Calu3 (cell line): ENCODE data around the gene TRIM33. TPM values are rescaled to one million over a fixed set of nuclear protein-coding genes. Genes with fewer than 3 reads are reported as not detected.

Experiments used
- BruUV-seq: library from RNA; stranded (reverse); fragments of 400-500 nt; replicated peaks from 2 replicates; lab custom pipeline; 2021; lab: Mats Ljungman, UMichigan
- CTCF ChIA-PET: fragments of 300-600 bp; sonication (Branson Sonifier 250); formaldehyde crosslinking; loops from one replicate; lab custom pipeline; 2022; ENCODE audit warnings: antibody characterized with exemption; lab: Charles Lee
- DNase-seq: peaks from one replicate; pipeline ENCODE4 v3.0.0; 2022
- H3K27ac Mint-ChIP-seq: one replicate; pipeline ENCODE4 v1.8.0; 2022; ENCODE audit warnings: mixed read lengths; ENCODE audit not compliant: unreplicated experiment
- H3K27me3 Mint-ChIP-seq: one replicate; pipeline ENCODE4 v1.8.0; 2022; ENCODE audit warnings: mixed read lengths; ENCODE audit not compliant: unreplicated experiment
- H3K36me3 Mint-ChIP-seq: one replicate; pipeline ENCODE4 v1.8.0; 2022; ENCODE audit warnings: mild to moderate bottlenecking, moderate library complexity, mixed read lengths; ENCODE audit not compliant: insufficient read depth, unreplicated experiment
- H3K4me1 Mint-ChIP-seq: one replicate; pipeline ENCODE4 v1.8.0; 2022; ENCODE audit warnings: mild to moderate bottlenecking, low read depth, mixed read lengths; ENCODE audit not compliant: unreplicated experiment
- H3K4me3 Mint-ChIP-seq: one replicate; pipeline ENCODE4 v1.8.0; 2022; ENCODE audit warnings: mild to moderate bottlenecking, low read depth, moderate library complexity, mixed read lengths; ENCODE audit not compliant: unreplicated experiment
- H3K9me3 Mint-ChIP-seq: one replicate; pipeline ENCODE4 v1.8.0; 2022; ENCODE audit warnings: low read depth, mixed read lengths; ENCODE audit not compliant: unreplicated experiment
- intact Hi-C: fragments of 100-400 bp; cut with micrococcal nuclease; formaldehyde crosslinking; loops from one replicate; pipeline ENCODE4 v1.10.0; 2022; ENCODE audit not compliant: unreplicated experiment
- total RNA-seq: library from RNA; stranded (reverse); gene quantifications from 2 replicates; pipeline ENCODE4 v1.2.3, GENCODE V29; 2022
- TF ChIP-seq, protein P1 (sequence below): fragments of 200-600 bp; IDR thresholded peaks from one replicate; pipeline ENCODE4 v1.8.0; 2022; ENCODE audit warnings: antibody characterized with exemption; ENCODE audit not compliant: unreplicated experiment

The TRIM33 gene
- total RNA-seq, 1 experiment from 2014 or later: 42.0 TPM

DNA sequence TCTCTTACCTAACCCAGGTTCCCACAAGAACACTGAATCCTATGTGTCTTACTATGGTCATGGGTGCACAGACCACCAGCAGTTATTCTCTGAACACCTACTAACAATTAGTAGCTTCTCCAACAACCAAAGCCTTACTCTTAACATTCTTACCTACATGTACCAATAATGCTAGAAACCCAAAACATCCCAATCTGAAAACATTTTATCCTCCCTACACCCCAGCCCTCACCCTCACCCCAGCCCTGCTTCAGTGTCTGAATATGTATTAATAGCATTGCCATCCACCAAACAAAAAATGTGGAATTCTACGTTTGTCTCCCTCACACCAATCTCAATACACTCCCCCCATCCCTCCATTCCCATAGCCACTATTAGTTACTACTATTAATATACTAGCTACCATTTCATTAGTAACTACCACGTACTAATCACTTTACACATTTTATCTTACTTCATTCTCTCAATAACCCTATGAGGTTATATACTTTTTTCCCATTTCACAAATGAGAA lies 2.6 kb downstream of the TRIM33 start:
- H3K4me3 Mint-ChIP-seq: peak overlapping the region; percentile 89
- H3K4me1 Mint-ChIP-seq: peaks cover 34% of the 10 kb centered on the region
- H3K9me3 Mint-ChIP-seq: no peaks in the 10 kb centered on the region
- H3K36me3 Mint-ChIP-seq: peaks cover 63% of the 10 kb centered on the region
- CTCF ChIA-PET: no interaction called here
- peak overlapping the region; percentile 66 for H3K27ac Mint-ChIP-seq
- TF ChIP-seq, protein P1, sequence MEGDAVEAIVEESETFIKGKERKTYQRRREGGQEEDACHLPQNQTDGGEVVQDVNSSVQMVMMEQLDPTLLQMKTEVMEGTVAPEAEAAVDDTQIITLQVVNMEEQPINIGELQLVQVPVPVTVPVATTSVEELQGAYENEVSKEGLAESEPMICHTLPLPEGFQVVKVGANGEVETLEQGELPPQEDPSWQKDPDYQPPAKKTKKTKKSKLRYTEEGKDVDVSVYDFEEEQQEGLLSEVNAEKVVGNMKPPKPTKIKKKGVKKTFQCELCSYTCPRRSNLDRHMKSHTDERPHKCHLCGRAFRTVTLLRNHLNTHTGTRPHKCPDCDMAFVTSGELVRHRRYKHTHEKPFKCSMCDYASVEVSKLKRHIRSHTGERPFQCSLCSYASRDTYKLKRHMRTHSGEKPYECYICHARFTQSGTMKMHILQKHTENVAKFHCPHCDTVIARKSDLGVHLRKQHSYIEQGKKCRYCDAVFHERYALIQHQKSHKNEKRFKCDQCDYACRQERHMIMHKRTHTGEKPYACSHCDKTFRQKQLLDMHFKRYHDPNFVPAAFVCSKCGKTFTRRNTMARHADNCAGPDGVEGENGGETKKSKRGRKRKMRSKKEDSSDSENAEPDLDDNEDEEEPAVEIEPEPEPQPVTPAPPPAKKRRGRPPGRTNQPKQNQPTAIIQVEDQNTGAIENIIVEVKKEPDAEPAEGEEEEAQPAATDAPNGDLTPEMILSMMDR: no peak
- DNase-seq: no peak
- intact Hi-C loops: loop anchor here (5.0 kb wide), 1 partner anchor 41 kb away; no protein-coding TSS in a partner anchor
- H3K27me3 Mint-ChIP-seq: no peaks in the 10 kb centered on the region
- BruUV-seq: no TSS peak

DNA sequence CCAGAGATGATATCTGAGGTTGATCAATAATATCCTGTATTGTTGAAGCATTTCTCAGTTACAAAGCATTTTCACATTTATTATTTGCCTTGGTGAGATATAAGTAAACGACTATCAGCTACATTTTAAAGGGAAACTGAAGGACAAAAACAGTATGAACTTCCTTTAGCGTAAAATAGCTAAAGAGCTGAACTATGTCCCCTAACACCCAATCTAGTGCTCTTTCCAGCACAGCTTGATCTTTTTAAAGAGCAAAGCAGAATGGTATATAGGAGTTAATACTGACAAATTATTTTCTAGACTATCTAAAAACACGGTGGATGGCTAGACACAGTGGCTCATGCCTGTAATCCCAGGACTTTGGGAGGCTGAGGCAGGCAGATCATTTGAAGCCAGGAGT lies 3.5 kb downstream of the TRIM33 start:
- Mint-ChIP-seq H3K27me3 (no peaks in the 10 kb centered on the region), H3K27ac (no peak overlapping the region), H3K36me3 (peaks cover 60% of the 10 kb centered on the region), H3K4me1 (peaks cover 25% of the 10 kb centered on the region), H3K9me3 (no peaks in the 10 kb centered on the region), H3K4me3 (peak overlapping the region; percentile 89)
- no peak for DNase-seq
- CTCF ChIA-PET: no interaction called here
- TF ChIP-seq, protein P1: no peak
- intact Hi-C loops: loop anchor here (5.0 kb wide), 1 partner anchor 40 kb away; no protein-coding TSS in a partner anchor
- BruUV-seq: no TSS peak

DNA sequence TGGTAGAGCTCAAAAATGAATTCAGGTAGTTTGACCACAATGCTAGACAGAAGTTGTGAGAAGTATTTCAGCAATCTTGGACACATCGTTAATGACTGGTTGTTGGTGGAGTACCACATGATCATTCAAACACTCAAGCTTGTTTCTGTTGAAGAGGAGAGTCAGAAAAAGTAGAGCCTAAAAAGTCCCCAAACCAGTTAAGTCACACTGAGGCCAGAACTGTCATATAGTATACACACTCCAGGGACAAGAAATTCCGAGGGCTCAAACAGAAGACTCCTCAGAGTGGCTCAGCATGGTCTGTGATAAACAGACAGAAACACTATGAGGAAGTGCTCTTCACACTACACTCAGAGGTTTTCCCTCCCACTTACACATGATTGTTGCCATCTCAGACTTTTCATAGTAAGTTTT lies 5.8 kb downstream of the TRIM33 start:
- peaks cover 23% of the 10 kb centered on the region for H3K4me1 Mint-ChIP-seq

DNA sequence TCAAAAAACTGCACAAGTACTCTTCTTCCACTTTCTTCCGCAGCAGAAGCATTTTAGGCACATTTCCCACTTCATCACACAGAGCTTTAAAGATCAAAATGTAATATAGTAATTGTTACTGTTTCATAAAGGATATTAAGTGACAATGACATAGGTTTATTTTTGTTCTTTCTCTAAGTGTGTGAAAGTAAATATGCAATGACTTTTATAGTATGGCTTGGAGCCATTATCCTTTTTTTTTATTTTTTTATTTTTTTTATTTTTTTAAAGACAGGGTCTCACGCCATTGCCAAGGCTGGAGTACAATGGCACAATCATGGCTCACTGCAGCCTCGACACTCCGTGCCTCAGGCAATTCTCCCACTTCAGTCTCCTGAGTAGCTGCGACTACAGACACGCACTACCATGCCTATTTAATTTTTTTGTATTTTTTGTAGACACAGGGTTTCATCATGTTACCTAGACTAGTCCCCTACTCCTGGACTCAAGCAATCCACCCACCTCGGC lies 7.0 kb downstream of the TRIM33 start:
- no TSS peak for BruUV-seq
- CTCF ChIA-PET: no interaction called here
- Mint-ChIP-seq H3K27me3 (no peaks in the 10 kb centered on the region), H3K4me3 (no peak overlapping the region), H3K4me1 (peaks cover 20% of the 10 kb centered on the region), H3K36me3 (peaks cover 31% of the 10 kb centered on the region), H3K27ac (no peak overlapping the region), H3K9me3 (peaks cover 2% of the 10 kb centered on the region)
- no peak for DNase-seq
- intact Hi-C loops: no loop called here
- TF ChIP-seq, protein P1: no peak

More for the DNA sequence above, 5.8 kb downstream of the TRIM33 start:
- CTCF ChIA-PET: interaction anchor here (0.5 kb wide), 1 partner anchor 104 kb away, joined by 4 read pairs; no protein-coding TSS in a partner anchor
- Mint-ChIP-seq H3K36me3 (peaks cover 37% of the 10 kb centered on the region), H3K9me3 (no peaks in the 10 kb centered on the region), H3K27ac (peak overlapping the region; percentile 27), H3K27me3 (no peaks in the 10 kb centered on the region), H3K4me3 (no peak overlapping the region)
- DNase-seq: no peak
- intact Hi-C loops: loop anchor here (5.0 kb wide), 1 partner anchor 38 kb away; no protein-coding TSS in a partner anchor
- BruUV-seq: no TSS peak
- TF ChIP-seq, protein P1: no peak
